ENCODE measurements around the gene USP17L12. TPM values are rescaled to one million over a fixed set of nuclear protein-coding genes. Genes with fewer than 3 reads are reported as not detected.
"Not testable (repeated sequence)": the region's sequence is repeated elsewhere in the genome, so short reads cannot be mapped to it uniquely, and the experiment has no call there.

The USP17L12 gene, protein sequence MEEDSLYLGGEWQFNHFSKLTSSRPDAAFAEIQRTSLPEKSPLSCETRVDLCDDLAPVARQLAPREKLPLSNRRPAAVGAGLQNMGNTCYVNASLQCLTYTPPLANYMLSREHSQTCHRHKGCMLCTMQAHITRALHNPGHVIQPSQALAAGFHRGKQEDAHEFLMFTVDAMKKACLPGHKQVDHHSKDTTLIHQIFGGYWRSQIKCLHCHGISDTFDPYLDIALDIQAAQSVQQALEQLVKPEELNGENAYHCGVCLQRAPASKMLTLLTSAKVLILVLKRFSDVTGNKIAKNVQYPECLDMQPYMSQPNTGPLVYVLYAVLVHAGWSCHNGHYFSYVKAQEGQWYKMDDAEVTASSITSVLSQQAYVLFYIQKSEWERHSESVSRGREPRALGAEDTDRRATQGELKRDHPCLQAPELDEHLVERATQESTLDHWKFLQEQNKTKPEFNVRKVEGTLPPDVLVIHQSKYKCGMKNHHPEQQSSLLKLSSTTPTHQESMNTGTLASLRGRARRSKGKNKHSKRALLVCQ
- not detected for polyA plus RNA-seq (ENCODE audit: insufficient read length)

DNA sequence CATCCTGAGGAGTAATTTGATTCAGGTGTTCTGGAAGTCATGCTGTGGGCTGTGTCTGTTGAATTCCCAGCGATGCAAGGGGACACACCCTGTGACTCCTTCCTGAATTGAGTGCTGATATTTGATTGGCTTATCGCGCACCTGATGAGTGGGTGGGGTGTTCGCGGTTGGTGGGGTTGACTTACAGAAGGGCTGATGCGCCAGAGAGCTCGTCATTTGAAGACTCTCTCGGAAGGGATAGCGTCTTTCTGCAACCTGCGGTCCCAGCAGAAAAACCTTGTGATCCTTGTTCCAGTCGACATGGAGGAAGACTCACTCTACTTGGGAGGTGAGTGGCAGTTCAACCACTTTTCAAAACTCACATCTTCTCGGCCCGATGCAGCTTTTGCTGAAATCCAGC lies at the start of gene USP17L12:
Gene USP17L12 (plus strand): TSS at position 301 of the 400 bp plus-strand sequence. CDS start 0 bp downstream, at position 301.
- DNase-seq: not testable (repeated sequence)

- DNase-seq: not testable (repeated sequence)
These were observed 9.6 kb upstream of the USP17L12 start, which contains the start of gene USP17L10 for GRCh38 chr4:9210357-9210756. Gene USP17L10 (plus strand): TSS chr4:9210657. CDS start chr4:9210657, 0 bp downstream.

DNA sequence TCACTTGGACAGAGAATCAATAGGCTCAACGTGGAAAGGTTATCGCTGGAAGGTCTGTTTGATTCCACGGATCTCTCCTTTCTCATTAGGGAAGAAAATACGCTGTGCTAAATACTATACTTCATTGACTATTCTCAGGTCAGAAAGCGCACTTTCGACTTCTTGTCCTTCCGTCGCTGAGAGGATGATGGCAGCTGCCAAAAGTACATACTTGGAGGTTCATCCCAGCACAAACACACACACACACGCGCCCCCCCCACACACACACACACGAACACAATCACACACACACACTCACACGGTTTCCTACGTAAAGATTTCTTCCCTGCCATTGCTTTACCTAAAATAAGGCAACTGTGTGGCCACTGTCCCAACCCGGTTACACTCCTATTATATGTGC lies 5.3 kb upstream of the USP17L12 start:
- not testable (repeated sequence) for DNase-seq

DNA sequence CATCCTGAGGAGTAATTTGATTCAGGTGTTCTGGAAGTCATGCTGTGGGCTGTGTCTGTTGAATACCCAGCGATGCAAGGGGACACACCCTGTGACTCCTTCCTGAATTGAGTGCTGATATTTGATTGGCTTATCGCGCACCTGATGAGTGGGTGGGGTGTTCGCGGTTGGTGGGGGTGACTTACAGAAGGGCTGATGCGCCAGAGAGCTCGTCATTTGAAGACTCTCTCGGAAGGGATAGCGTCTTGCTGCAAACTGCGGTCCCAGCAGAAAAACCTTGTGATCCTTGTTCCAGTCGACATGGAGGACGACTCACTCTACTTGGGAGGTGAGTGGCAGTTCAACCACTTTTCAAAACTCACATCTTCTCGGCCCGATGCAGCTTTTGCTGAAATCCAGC lies 4.8 kb upstream of the USP17L12 start, which contains the start of gene USP17L11:
Gene USP17L11 (plus strand): TSS at position 301 of the 400 bp plus-strand sequence. CDS start 0 bp downstream, at position 301.
- DNase-seq: not testable (repeated sequence)

DNA sequence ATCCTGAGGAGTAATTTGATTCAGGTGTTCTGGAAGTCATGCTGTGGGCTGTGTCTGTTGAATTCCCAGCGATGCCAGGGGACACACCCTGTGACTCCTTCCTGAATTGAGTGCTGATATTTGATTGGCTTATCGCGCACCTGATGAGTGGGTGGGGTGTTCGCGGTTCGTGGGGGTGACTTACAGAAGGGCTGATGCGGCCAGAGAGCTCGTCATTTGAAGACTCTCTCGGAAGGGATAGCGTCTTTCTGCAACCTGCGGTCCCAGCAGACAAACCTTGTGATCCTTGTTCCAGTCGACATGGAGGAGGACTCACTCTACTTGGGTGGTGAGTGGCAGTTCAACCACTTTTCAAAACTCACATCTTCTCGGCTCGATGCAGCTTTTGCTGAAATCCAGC lies 4.6 kb downstream of the USP17L12 start, which contains the start of gene USP17L13:
Gene USP17L13 (plus strand): TSS at position 301 of the 400 bp plus-strand sequence. CDS start 0 bp downstream, at position 301.
- not testable (repeated sequence) for DNase-seq

DNA sequence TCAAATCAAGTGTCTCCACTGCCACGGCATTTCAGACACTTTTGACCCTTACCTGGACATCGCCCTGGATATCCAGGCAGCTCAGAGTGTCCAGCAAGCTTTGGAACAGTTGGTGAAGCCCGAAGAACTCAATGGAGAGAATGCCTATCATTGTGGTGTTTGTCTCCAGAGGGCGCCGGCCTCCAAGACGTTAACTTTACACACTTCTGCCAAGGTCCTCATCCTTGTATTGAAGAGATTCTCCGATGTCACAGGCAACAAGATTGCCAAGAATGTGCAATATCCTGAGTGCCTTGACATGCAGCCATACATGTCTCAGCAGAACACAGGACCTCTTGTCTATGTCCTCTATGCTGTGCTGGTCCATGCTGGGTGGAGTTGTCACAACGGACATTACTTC lies 10.3 kb downstream of the USP17L12 start:
- DNase-seq: not testable (repeated sequence)

GRCh38 chr4:9234085-9234484 lies 14.1 kb downstream of the USP17L12 start, which contains the start of gene USP17L15:
Gene USP17L15 (plus strand): TSS chr4:9234385. CDS start chr4:9234385, 0 bp downstream.
- not testable (repeated sequence) for DNase-seq

DNA sequence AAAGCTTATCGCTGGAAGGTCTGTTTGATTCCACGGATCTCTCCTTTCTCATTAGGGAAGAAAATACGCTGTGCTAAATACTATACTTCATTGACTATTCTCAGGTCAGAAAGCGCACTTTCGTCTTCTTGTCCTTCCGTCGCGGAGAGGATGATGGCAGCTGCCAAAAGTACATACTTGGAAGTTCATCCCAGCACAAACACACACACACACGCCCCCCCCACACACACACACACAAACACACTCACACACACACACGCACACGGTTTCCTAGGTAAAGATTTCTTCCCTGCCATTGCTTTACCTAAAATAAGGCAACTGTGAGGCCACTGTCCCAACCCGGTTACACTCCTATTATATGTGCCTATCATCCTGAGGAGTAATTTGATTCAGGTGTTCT lies 18.5 kb downstream of the USP17L12 start:
- not testable (repeated sequence) for DNase-seq

GRCh38 chr4:9243579-9243978 lies 23.6 kb downstream of the USP17L12 start, which contains the start of gene USP17L17:
Gene USP17L17 (plus strand): TSS chr4:9243879. CDS start chr4:9243879, 0 bp downstream.
- DNase-seq: not testable (repeated sequence)

GRCh38 chr4:9247953-9248680 lies 28.2 kb downstream of the USP17L12 start, which contains the start of gene USP17L18:
Gene USP17L18 (plus strand): TSS chr4:9248630. CDS start chr4:9248630, 0 bp downstream.
- not testable (repeated sequence) for DNase-seq

DNA sequence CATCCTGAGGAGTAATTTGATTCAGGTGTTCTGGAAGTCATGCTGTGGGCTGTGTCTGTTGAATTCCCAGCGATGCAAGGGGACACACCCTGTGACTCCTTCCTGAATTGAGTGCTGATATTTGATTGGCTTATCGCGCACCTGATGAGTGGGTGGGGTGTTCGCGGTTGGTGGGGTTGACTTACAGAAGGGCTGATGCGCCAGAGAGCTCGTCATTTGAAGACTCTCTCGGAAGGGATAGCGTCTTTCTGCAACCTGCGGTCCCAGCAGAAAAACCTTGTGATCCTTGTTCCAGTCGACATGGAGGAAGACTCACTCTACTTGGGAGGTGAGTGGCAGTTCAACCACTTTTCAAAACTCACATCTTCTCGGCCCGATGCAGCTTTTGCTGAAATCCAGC lies 33.1 kb downstream of the USP17L12 start, which contains the start of gene USP17L19:
Gene USP17L19 (plus strand): TSS at position 301 of the 400 bp plus-strand sequence. CDS start 0 bp downstream, at position 301.
- DNase-seq: not testable (repeated sequence)

GRCh38 chr4:9257824-9258223 lies 37.9 kb downstream of the USP17L12 start, which contains the start of gene USP17L20:
Gene USP17L20 (plus strand): TSS chr4:9258124. CDS start chr4:9258124, 0 bp downstream.
- DNase-seq: not testable (repeated sequence)

DNA sequence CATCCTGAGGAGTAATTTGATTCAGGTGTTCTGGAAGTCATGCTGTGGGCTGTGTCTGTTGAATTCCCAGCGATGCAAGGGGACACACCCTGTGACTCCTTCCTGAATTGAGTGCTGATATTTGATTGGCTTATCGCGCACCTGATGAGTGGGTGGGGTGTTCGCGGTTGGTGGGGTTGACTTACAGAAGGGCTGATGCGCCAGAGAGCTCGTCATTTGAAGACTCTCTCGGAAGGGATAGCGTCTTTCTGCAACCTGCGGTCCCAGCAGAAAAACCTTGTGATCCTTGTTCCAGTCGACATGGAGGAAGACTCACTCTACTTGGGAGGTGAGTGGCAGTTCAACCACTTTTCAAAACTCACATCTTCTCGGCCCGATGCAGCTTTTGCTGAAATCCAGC lies 42.6 kb downstream of the USP17L12 start, which contains the start of gene USP17L21:
Gene USP17L21 (plus strand): TSS at position 301 of the 400 bp plus-strand sequence. CDS start 0 bp downstream, at position 301.
- DNase-seq: not testable (repeated sequence)

DNA sequence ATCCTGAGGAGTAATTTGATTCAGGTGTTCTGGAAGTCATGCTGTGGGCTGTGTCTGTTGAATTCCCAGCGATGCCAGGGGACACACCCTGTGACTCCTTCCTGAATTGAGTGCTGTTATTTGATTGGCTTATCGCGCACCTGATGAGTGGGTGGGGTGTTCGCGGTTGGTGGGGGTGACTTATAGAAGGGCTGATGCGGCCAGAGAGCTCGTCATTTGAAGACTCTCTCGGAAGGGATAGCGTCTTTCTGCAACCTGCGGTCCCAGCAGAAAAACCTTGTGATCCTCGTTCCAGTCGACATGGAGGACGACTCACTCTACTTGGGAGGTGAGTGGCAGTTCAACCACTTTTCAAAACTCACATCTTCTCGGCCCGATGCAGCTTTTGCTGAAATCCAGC lies 47.4 kb downstream of the USP17L12 start, which contains the start of gene USP17L22:
Gene USP17L22 (plus strand): TSS at position 301 of the 400 bp plus-strand sequence. CDS start 0 bp downstream, at position 301.
- DNase-seq: not testable (repeated sequence)

Other genes starting within 250 kb of the USP17L12 start
- 0.08 TPM for gene FAM90A26, start 49.7 kb upstream of the USP17L12 start, polyA plus RNA-seq (ENCODE audit: insufficient read length)
- not detected for gene USP17L10, start 9.5 kb upstream of the USP17L12 start, polyA plus RNA-seq (ENCODE audit: insufficient read length)
- gene USP17L11, start 4.7 kb upstream of the USP17L12 start, polyA plus RNA-seq (ENCODE audit: insufficient read length): not detected
- not detected for gene USP17L13, start 4.7 kb downstream of the USP17L12 start, polyA plus RNA-seq (ENCODE audit: insufficient read length)
- gene USP17L15, start 14.2 kb downstream of the USP17L12 start, polyA plus RNA-seq (ENCODE audit: insufficient read length): not detected
- not detected for gene USP17L17, start 23.7 kb downstream of the USP17L12 start, polyA plus RNA-seq (ENCODE audit: insufficient read length)
- not detected for gene USP17L18, start 28.5 kb downstream of the USP17L12 start, polyA plus RNA-seq (ENCODE audit: insufficient read length)
- not detected for gene USP17L19, start 33.2 kb downstream of the USP17L12 start, polyA plus RNA-seq (ENCODE audit: insufficient read length)
- not detected for gene USP17L20, start 38.0 kb downstream of the USP17L12 start, polyA plus RNA-seq (ENCODE audit: insufficient read length)
- gene USP17L21, start 42.7 kb downstream of the USP17L12 start, polyA plus RNA-seq (ENCODE audit: insufficient read length): not detected
- gene USP17L22, start 47.5 kb downstream of the USP17L12 start, polyA plus RNA-seq (ENCODE audit: insufficient read length): not detected
- gene USP17L24, start 105.0 kb downstream of the USP17L12 start, polyA plus RNA-seq (ENCODE audit: insufficient read length): not detected
- gene USP17L25, start 109.8 kb downstream of the USP17L12 start, polyA plus RNA-seq (ENCODE audit: insufficient read length): not detected
- gene USP17L26, start 114.5 kb downstream of the USP17L12 start, polyA plus RNA-seq (ENCODE audit: insufficient read length): not detected
- not detected for gene USP17L5, start 119.3 kb downstream of the USP17L12 start, polyA plus RNA-seq (ENCODE audit: insufficient read length)
- not detected for gene USP17L27, start 124.0 kb downstream of the USP17L12 start, polyA plus RNA-seq (ENCODE audit: insufficient read length)
- gene USP17L28, start 128.7 kb downstream of the USP17L12 start, polyA plus RNA-seq (ENCODE audit: insufficient read length): not detected
- gene USP17L29, start 133.5 kb downstream of the USP17L12 start, polyA plus RNA-seq (ENCODE audit: insufficient read length): not detected
- gene USP17L30, start 143.0 kb downstream of the USP17L12 start, polyA plus RNA-seq (ENCODE audit: insufficient read length): not detected
- not detected for gene DEFB131A, start 224.3 kb downstream of the USP17L12 start, polyA plus RNA-seq (ENCODE audit: insufficient read length)